LNCaP clone FGC (cell line): ENCODE data around the gene LASP1.

Experiments used
- DNase-seq: peaks from one replicate; pipeline ENCODE4 v3.0.0-alpha.2; 2011; ENCODE audit warnings: low read depth
- H3K4me3 ChIP-seq: 2 replicates; pipeline ENCODE4 v1.5.1; 2011; ENCODE audit warnings: mild to moderate bottlenecking, low read depth, low read length, control low read depth
- CTCF ChIP-seq: IDR thresholded peaks from 2 replicates; pipeline ENCODE4 v1.5.1; 2012; ENCODE audit warnings: mild to moderate bottlenecking; ENCODE audit not compliant: control insufficient read depth, insufficient read depth; ENCODE audit errors: extremely low read depth

The LASP1 gene

DNA sequence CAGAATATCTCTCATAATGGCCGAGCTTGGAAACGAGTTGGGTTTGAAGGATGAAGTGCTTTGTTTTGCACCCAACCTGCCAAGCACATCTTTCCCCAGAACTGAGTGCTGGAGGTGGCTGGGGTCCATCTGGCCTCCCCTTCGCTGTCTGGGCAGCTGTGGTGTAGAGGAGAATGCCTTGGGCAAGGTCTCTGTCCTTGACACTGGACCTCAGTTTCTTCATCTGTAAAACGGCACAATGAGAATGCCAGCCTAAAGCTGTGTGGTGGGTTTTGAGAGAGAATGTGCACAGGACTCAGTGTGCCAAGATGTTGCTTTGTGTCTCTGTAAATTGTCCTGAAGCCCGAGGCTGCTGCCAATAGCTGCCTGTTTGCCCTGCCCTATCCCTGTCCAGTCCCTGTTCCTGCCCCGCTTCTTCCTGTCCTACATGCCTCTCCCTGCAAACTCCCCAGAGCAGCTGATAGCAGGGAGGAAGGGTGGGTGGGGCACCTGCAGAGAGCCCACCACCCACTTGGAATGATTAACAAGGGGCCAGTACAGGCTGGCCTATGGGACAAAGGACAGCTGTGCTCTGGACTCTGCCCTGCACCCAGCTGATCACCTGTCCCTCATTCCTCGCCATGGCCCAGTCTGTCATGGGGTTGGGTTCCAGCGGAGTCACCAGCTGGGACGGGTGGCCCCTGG, 15.3 kb downstream of the LASP1 start:
- no peak for TF ChIP-seq CTCF
- no peak overlapping the region for H3K4me3 ChIP-seq
- DNase-seq, result no peak

DNA sequence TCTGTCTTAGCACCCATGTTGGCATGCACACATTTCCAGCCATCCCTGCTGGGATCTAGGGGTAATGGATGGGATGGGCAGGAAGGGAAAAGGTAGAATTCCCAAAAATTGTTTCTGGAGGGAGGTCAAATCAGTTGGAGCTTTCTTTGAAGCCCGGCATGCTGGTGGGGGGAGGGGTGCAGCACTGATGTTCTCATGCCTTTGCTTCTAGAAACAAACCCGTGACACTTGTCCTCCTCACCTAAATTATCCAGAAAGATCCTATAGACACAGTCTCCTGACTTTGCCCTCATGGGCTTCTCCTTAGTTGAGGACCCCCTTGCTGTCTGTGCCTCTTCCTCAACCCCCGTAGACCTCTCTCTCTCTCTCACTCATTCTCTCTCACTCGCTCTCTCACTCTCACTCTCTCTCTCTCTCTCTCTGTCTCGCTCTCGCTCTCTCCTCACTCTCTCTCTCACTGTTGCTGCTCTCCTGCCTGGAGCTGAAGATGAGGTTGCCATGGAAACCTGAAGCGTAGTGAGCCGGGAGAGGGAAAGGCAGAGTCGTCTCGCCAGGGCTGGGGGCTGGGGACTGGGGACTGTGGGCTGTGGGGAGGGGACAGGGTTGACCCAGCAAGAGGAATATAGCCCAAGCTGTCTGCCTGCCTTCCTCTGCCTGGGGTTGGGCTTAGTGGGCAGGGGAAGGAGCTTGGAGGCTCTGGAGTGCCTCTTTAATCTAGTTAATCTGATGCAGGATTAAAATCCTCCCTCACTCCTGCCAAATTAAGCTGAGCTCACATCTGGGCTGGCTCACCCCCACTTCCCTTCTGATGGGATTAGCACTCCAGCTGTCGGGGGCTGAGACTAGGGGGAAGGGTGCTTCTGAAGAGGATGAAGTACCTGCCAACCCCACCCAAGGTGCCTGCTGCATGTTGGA, 16.1 kb downstream of the LASP1 start:
- no peak for DNase-seq
- TF ChIP-seq CTCF, result no peak
- no peak overlapping the region for H3K4me3 ChIP-seq

DNA sequence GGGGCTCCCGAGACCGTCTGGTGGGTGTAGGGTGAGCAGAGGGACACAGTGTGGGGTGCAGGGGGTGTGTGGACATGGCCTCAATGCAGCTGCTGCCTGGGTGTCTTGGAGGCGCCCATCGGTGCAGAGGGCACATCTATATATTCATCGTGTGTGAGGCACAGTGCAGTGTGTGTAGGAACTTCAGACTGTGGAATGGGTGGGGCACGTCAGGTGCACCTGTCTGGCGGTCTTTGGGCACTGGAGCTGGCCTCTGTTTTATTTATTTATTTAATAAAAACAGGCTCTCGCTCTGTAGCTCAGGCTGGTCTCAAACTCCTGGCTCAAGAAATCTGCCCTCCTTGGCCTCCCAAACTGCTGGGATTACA, 16.8 kb downstream of the LASP1 start:
- no peak for TF ChIP-seq CTCF
- no peak overlapping the region for H3K4me3 ChIP-seq
- no peak for DNase-seq

DNA sequence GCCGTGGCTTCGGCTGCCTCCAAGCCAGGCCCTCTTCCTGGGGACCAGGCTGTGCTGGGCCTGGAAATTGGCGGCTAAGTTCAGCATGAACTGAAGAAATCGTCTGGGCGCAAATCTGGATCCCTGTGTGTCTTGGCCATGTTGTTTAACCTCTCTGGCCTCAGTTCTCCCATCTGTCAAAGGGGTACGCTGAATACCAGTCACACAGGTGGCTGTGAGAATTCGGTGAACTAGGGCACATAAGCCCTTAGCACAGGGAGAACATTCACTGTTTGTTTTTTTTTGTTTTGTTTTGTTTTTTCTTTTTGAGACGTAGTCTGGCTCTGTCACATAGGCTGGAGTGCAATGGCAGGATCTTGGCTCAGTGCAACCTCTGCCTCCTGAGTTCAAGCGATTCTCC, 19.0 kb downstream of the LASP1 start:
- no peak overlapping the region for H3K4me3 ChIP-seq
- DNase-seq, result no peak
- no peak for TF ChIP-seq CTCF

DNA sequence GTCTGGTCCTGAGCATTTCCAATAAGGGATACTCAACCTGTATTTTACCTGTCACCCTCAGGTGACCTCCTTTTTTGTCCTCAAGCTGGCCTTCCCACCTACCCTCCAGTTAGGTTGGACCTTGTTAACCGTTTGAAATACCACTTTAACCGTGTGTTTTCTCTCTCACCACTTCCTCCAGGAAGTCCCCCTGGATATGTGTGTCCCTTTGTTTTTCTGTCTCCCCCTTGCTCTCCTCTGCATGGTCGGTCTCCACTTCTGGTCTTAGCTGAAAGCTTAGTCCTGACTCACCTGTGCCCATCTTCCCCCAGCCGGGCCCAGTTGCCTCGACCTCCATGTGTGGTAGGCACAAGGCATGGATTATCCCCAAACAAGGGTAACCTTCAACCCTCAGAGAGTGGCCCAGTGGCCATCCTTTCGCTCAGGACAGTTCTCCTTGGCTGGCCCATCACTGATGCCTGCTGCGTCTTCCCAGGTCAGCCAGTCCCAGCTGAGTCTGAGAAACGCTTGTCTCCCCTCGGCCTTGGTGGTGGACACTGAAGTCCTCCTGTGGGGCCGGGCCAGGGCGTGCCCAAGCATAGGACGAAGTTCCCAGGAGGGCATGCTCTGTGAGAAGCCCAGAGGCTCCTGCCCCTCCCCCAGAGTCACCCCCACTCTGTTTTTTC, 20.0 kb downstream of the LASP1 start:
- TF ChIP-seq CTCF, result no peak
- no peak for DNase-seq
- no peak overlapping the region for H3K4me3 ChIP-seq

DNA sequence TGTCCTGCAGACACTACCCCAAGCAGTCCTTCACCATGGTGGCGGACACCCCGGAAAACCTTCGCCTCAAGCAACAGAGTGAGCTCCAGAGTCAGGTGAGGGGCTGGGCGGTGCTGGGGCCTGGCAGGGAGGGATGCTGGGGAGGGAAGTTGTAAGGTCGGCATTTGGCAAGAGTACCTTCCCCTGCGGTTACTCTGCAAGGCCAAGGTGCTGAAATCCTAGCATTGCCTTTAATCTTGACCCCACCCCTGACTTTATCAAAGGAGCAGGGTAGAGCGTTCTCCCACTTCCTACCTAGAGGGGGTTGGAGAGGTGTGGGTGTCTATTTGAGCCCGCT, 20.5 kb downstream of the LASP1 start:
- TF ChIP-seq CTCF, result no peak
- DNase-seq, result no peak
- no peak overlapping the region for H3K4me3 ChIP-seq

DNA sequence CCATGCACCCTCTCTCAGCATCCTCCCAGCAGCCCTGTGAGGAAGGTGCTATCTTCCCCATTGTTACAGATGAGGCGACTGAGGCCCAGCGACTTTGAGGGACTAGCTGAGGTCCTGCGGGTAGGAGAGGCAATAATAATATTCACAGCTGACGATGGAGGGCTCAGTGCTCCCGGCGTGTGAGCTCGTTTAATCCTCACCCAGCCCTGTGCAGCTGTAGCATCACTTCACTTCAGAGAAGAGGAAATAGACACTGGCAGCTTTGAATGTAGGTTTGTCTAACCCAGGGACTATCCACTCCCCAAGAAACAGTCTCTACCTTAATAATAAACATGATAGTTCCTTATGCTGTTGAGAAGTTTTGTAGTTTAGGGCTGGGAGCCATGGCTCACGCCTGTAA, 21.6 kb downstream of the LASP1 start:
- no peak for TF ChIP-seq CTCF
- DNase-seq, result no peak
- no peak overlapping the region for H3K4me3 ChIP-seq
